IMR-90 (cell line): ENCODE results near the gene INO80E. TPM values are rescaled to one million over a fixed set of nuclear protein-coding genes. Genes with fewer than 3 reads are reported as not detected.

Experiments used
- ATAC-seq: fragments of 200-7000 bp; cut with Tn5 transposase; 2 replicates; pipeline ENCODE4 v1.9.1; 2020; ENCODE audit warnings: low read depth, mild to moderate bottlenecking, moderate library complexity
- BruUV-seq: library from RNA; stranded (reverse); fragments of 400-500 nt; replicated peaks from 2 replicates; lab custom pipeline; 2021; lab: Mats Ljungman, UMichigan
- CTCF ChIA-PET: fragments of 300-600 bp; formaldehyde crosslinking; extraction: SDS; loops from one replicate; lab custom pipeline; 2021; ENCODE audit warnings: antibody characterized with exemption; lab: Yijun Ruan, JAX
- POLR2A ChIA-PET: fragments of 300-600 bp; sonication (Branson Sonifier 250); formaldehyde crosslinking; loops from one replicate; lab custom pipeline; 2022; ENCODE audit warnings: antibody characterized with exemption; ENCODE audit not compliant: unreplicated experiment; lab: Charles Lee
- DNase-seq: peaks from one replicate; pipeline ENCODE4 v3.0.0; 2013
- H2AFZ ChIP-seq: replicated peaks from 2 replicates; pipeline ENCODE3; 2013; ENCODE audit warnings: low read length, mild to moderate bottlenecking; ENCODE audit not compliant: poor library complexity
- H2AK5ac ChIP-seq: 2 replicates; pipeline ENCODE4 v1.6.1; 2013; ENCODE audit warnings: low read depth, low read length, inconsistent platforms
- H2AK9ac ChIP-seq: replicated peaks from 2 replicates; pipeline ENCODE3; 2013; ENCODE audit warnings: mild to moderate bottlenecking, low read depth, low read length, moderate library complexity; ENCODE audit not compliant: poor library complexity
- H2BK120ac ChIP-seq: 2 replicates; pipeline ENCODE4 v1.6.1; 2013; ENCODE audit warnings: low read depth, low read length, inconsistent platforms
- H2BK15ac ChIP-seq: 3 replicates; pipeline ENCODE4 v1.6.1; 2013; ENCODE audit warnings: low read depth, low read length, inconsistent platforms
- H2BK20ac ChIP-seq: 2 replicates; pipeline ENCODE4 v1.6.1; 2013; ENCODE audit warnings: low read depth, mild to moderate bottlenecking, inconsistent platforms, low read length, moderate library complexity
- H2BK5ac ChIP-seq: 2 replicates; pipeline ENCODE4 v1.6.1; 2013; ENCODE audit warnings: mild to moderate bottlenecking, low read depth, low read length, inconsistent platforms; ENCODE audit not compliant: poor library complexity, severe bottlenecking
- H3K14ac ChIP-seq: replicated peaks from 2 replicates; pipeline ENCODE4 v1.6.1; 2013; ENCODE audit warnings: low read depth, low read length, inconsistent platforms
- H3K18ac ChIP-seq: 2 replicates; pipeline ENCODE4 v1.6.1; 2013; ENCODE audit warnings: low read depth, low read length, control low read depth
- H3K23ac ChIP-seq: 2 replicates; pipeline ENCODE4 v1.6.1; 2013; ENCODE audit warnings: low read depth, low read length, inconsistent platforms
- H3K27ac ChIP-seq: 2 replicates; pipeline ENCODE4 v1.5.1; 2013; ENCODE audit warnings: mild to moderate bottlenecking, control low read depth, low read length; ENCODE audit not compliant: insufficient read depth
- H3K27me3 ChIP-seq: 2 replicates; pipeline ENCODE4 v1.6.1; 2013; ENCODE audit warnings: low read length; ENCODE audit not compliant: control insufficient read depth, insufficient read depth
- H3K36me3 ChIP-seq: 2 replicates; pipeline ENCODE4 v1.6.1; 2013; ENCODE audit warnings: low read length, mixed read lengths; ENCODE audit not compliant: control insufficient read depth, insufficient read depth
- H3K4ac ChIP-seq: 2 replicates; pipeline ENCODE4 v1.6.1; 2013; ENCODE audit warnings: low read depth, low read length, inconsistent platforms
- H3K4me1 ChIP-seq: 2 replicates; pipeline ENCODE4 v1.6.1; 2013; ENCODE audit warnings: low read length, mixed read lengths; ENCODE audit not compliant: control insufficient read depth, insufficient read depth
- H3K4me2 ChIP-seq: 2 replicates; pipeline ENCODE4 v1.6.1; 2013; ENCODE audit warnings: low read depth, mild to moderate bottlenecking, control low read depth, low read length, moderate library complexity
- H3K4me3 ChIP-seq: 2 replicates; pipeline ENCODE4 v1.5.1; 2013; ENCODE audit warnings: low read depth, mild to moderate bottlenecking, control low read depth, low read length, moderate library complexity; ENCODE audit not compliant: insufficient read depth
- H3K56ac ChIP-seq: 2 replicates; pipeline ENCODE4 v1.6.1; 2013; ENCODE audit warnings: low read length, inconsistent platforms; ENCODE audit not compliant: insufficient read depth; ENCODE audit errors: extremely low read depth
- H3K79me1 ChIP-seq, 2 experiments: 2 replicates each; pipeline ENCODE4 v1.6.1; 2013; ENCODE audit warnings: low read length in 2 of 2, inconsistent platforms in 1 of 2, low read depth in 1 of 2
- H3K9ac ChIP-seq: 2 replicates; pipeline ENCODE4 v1.6.1; 2013; ENCODE audit warnings: low read depth, low read length, control low read depth
- H3K9me1 ChIP-seq: 2 replicates; pipeline ENCODE4 v1.6.1; 2013; ENCODE audit warnings: low read length, inconsistent platforms; ENCODE audit not compliant: insufficient read depth
- H3K9me3 ChIP-seq: 2 replicates; pipeline ENCODE4 v1.6.1; 2013; ENCODE audit warnings: low read length; ENCODE audit not compliant: control insufficient read depth, insufficient read depth
- H4K20me1 ChIP-seq: 2 replicates; pipeline ENCODE4 v1.6.1; 2013; ENCODE audit warnings: low read length, inconsistent platforms; ENCODE audit not compliant: insufficient read depth
- H4K5ac ChIP-seq: 2 replicates; pipeline ENCODE4 v1.6.1; 2013; ENCODE audit warnings: mild to moderate bottlenecking, low read depth, low read length, control low read depth
- H4K8ac ChIP-seq, 2 experiments: 2 replicates each; pipeline ENCODE4 v1.6.1; 2013; ENCODE audit warnings: low read depth in 2 of 2, low read length in 2 of 2, control low read depth in 1 of 2, inconsistent platforms in 1 of 2
- H4K91ac ChIP-seq: 2 replicates; pipeline ENCODE4 v1.6.1; 2013; ENCODE audit warnings: low read depth, low read length, inconsistent platforms; ENCODE audit not compliant: insufficient read depth
- BHLHE40 ChIP-seq: fragments of 150-350 bp; IDR thresholded peaks from 2 replicates; pipeline ENCODE4 v1.6.1; 2016; ENCODE audit warnings: mild to moderate bottlenecking, low read depth, low read length
- CTCF ChIP-seq: conservative IDR thresholded peaks from 2 replicates; pipeline ENCODE4 v1.5.1; 2012; ENCODE audit warnings: mild to moderate bottlenecking, low read depth, low read length, improper control_type of control experiment
- FOS ChIP-seq: fragments of 150-350 bp; IDR thresholded peaks from 2 replicates; pipeline ENCODE4 v1.6.1; 2016; ENCODE audit warnings: low read depth, low read length
- RAD21 ChIP-seq: IDR thresholded peaks from 2 replicates; pipeline ENCODE4 v1.6.1; 2012; ENCODE audit warnings: low read length, improper control_type of control experiment
- RCOR1 ChIP-seq: IDR thresholded peaks from 2 replicates; pipeline ENCODE4 v1.6.1; 2012; ENCODE audit warnings: mild to moderate bottlenecking, low read length, improper control_type of control experiment; ENCODE audit not compliant: insufficient replicate concordance
- USF2 ChIP-seq: fragments of 150-350 bp; IDR thresholded peaks from 2 replicates; pipeline ENCODE4 v1.6.1; 2017; ENCODE audit warnings: mild to moderate bottlenecking, antibody characterized with exemption, low read length, low read depth
- WGBS, 2 experiments: methylation state at CpG; one replicate each; pipeline versions ENCODE4 v1.1.5 to v1.1.7; 2013; ENCODE audit warnings: missing lambda C conversion rate in 2 of 2; ENCODE audit not compliant: insufficient read length in 1 of 2; ENCODE audit errors: extremely low coverage in 2 of 2; 5-methylcytosine and 5-hydroxymethylcytosine counted together
- dilution Hi-C: fragments of 300-500 bp; cut with HindIII; formaldehyde crosslinking; loops from one replicate; pipeline ENCODE4 v1.14.3; 2018; ENCODE audit warnings: low sequenced_read_pairs; ENCODE audit not compliant: unreplicated experiment
- in situ Hi-C: fragments of 300-500 bp; cut with MboI; formaldehyde crosslinking; loops from 3 replicates; pipeline ENCODE4 v1.14.3; 2019; ENCODE audit warnings: low sequenced_read_pairs, inconsistent platforms, mixed read lengths
- intact Hi-C: fragments of 100-400 bp; cut with micrococcal nuclease; formaldehyde crosslinking; loops from 2 replicates; pipeline ENCODE4 v1.10.0; 2022
- polyA plus RNA-seq, 3 experiments: library from polyadenylated mRNA; depleted of rRNA; stranded (reverse); fragments of >200 nt; gene quantifications; 2 replicates each; pipeline ENCODE4 v1.2.3, GENCODE V29; 2012; ENCODE audit warnings: low replicate concordance in 1 of 3
- total RNA-seq: library from RNA; depleted of rRNA; stranded (reverse); fragments of >200 nt; gene quantifications from 2 replicates; pipeline ENCODE4 v1.2.3, GENCODE V29; 2012

The INO80E gene
- total and polyA plus RNA-seq, 2 of the 4 experiments (the other 2 are of a cell fraction): 40.9 to 42.1 TPM

- in situ Hi-C loops: no loop called here
- H3K9me1 ChIP-seq: no peaks in the 10 kb centered on the region
- no peak within 1 kb of the TSS for H3K23ac ChIP-seq
- H2AK5ac ChIP-seq: no peak within 1 kb of the TSS
- H3K27me3 ChIP-seq: peaks cover 65% of the 10 kb centered on the region
- H3K27ac ChIP-seq: no peak within 1 kb of the TSS
- DNase-seq (no peak), ATAC-seq (peak; percentile 30; the same call in 1 of the 2 replicates)
- no peak within 1 kb of the TSS for H2BK20ac ChIP-seq
- H3K9me3 ChIP-seq: no peaks in the 10 kb centered on the region
- H3K56ac ChIP-seq: no peak within 1 kb of the TSS
- no peak within 1 kb of the TSS for H2BK120ac ChIP-seq
- no peaks in the 10 kb centered on the region for H3K36me3 ChIP-seq
- H2BK5ac ChIP-seq: no peak within 1 kb of the TSS
- no peak for TF ChIP-seq RCOR1
- no peak for TF ChIP-seq CTCF
- no peak for TF ChIP-seq USF2
- TF ChIP-seq RAD21: no peak
- no peak for TF ChIP-seq BHLHE40
- no peak for TF ChIP-seq FOS
- H3K9ac ChIP-seq: no peak within 1 kb of the TSS
- peaks cover 9% of the 10 kb centered on the region; the same call in 1 of the 2 replicates for H4K20me1 ChIP-seq
- no peak within 1 kb of the TSS for H2BK15ac ChIP-seq
- H3K14ac ChIP-seq: no peak within 1 kb of the TSS
- dilution Hi-C loops: no loop called here
- WGBS, 2 experiments: 3% methylated on average over 5 of the region's 27 CpGs; no CpG with 5 or more reads in 1 of the 2 experiments
- no peaks in the 10 kb centered on the region for H3K79me1 ChIP-seq
- H3K18ac ChIP-seq: no peak within 1 kb of the TSS
- no TSS peak for BruUV-seq
- ChIA-PET POLR2A (no interaction called here), CTCF (interaction anchor here (0.6 kb wide), 1 partner anchor 274 kb away, joined by 4 read pairs; no protein-coding TSS in a partner anchor)
- H3K4me1 ChIP-seq: no peaks in the 10 kb centered on the region
- H3K4me2 ChIP-seq: no peak within 1 kb of the TSS; the same call in 1 of the 2 replicates
- no peak within 1 kb of the TSS for H3K4ac ChIP-seq
- H4K8ac ChIP-seq: no peak within 1 kb of the TSS
- H4K91ac ChIP-seq: no peak within 1 kb of the TSS
- no peak within 1 kb of the TSS for H3K4me3 ChIP-seq
- H4K5ac ChIP-seq: no peak within 1 kb of the TSS
- no peak within 1 kb of the TSS for H2AK9ac ChIP-seq
- intact Hi-C loops: no loop called here
- H2AFZ ChIP-seq: peak within 1 kb of the TSS; percentile 32
Measured at GRCh38 chr16:30030841-30031413, 34.9 kb downstream of the INO80E start, which contains the start of gene TLCD3B. TSS of gene TLCD3B (minus strand) at chr16:30031271. CDS start at chr16:30030527, 744 bp downstream.
